Activated CD4-positive, alpha-beta memory T cell treated with anti-CD3 and anti-CD28 coated beads, Interleukin-2, amount 10 ng/mL, durations not matched to agents 7 days and 5 days (primary cell): Measurements from ENCODE around the gene CCDC73. TPM values are rescaled to one million over a fixed set of nuclear protein-coding genes. Genes with fewer than 3 reads are reported as not detected.

Experiments
- CTCF ChIA-PET: fragments of 350-600 bp; sonication (Branson Sonifier 250); formaldehyde crosslinking; loops from one replicate; lab custom pipeline; 2021; ENCODE audit warnings: antibody characterized with exemption, inconsistent platforms; lab: Charles Lee
- POLR2A ChIA-PET: fragments of 350-600 bp; sonication (Branson Sonifier 250); formaldehyde crosslinking; loops from one replicate; lab custom pipeline; 2021; ENCODE audit warnings: antibody characterized with exemption; lab: Charles Lee
- DNase-seq: peaks from one replicate; pipeline ENCODE4 v3.0.0-alpha.2; 2020
- H3K27ac Mint-ChIP-seq: one replicate; pipeline ENCODE4 v1.8.0; 2021; ENCODE audit warnings: mild to moderate bottlenecking, mixed read lengths
- H3K27me3 Mint-ChIP-seq: one replicate; pipeline ENCODE4 v1.8.0; 2021; ENCODE audit warnings: mixed read lengths
- H3K36me3 Mint-ChIP-seq: one replicate; pipeline ENCODE4 v1.8.0; 2021; ENCODE audit warnings: low read depth, mixed read lengths
- H3K4me1 Mint-ChIP-seq: one replicate; pipeline ENCODE4 v1.8.0; 2021; ENCODE audit warnings: mixed read lengths
- H3K4me3 Mint-ChIP-seq: one replicate; pipeline ENCODE4 v1.8.0; 2021; ENCODE audit warnings: mild to moderate bottlenecking, mixed read lengths
- H3K9me3 Mint-ChIP-seq: one replicate; pipeline ENCODE4 v1.8.0; 2021; ENCODE audit warnings: mixed read lengths
- total RNA-seq, 2 experiments: library from RNA; stranded (reverse); gene quantifications; one replicate each; pipeline ENCODE4 v1.2.3, GENCODE V29; 2021

Gene CCDC73
- not detected for total RNA-seq

DNA sequence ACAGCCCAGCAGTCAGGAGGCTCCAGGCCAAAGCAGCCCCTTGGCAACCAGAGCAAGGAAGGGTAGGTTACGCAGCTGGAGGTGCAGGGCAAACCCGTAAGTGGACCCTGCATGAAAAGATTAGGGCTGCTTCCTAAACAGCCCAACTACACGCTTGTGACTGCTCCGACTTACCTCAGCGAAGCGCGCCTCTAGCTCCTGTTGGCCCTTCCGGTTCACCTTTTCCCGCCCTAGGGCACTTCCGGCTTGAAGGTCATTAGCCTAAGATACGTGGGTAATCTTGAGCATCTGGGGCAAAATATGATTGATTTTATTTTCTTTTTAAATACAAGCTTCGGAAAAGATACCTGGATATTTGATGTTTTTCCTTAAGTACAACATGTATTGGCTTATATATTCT lies at the start of gene CCDC73:
TSS of gene CCDC73 (minus strand) at position 224 of the 400 bp plus-strand sequence. CDS start 34,419 bp downstream, outside the sequence.
- Mint-ChIP-seq H3K4me1 (peaks cover 4% of the 10 kb centered on the region), H3K27me3 (peaks cover 20% of the 10 kb centered on the region), H3K27ac (no peak within 1 kb of the TSS), H3K36me3 (no peaks in the 10 kb centered on the region), H3K9me3 (no peaks in the 10 kb centered on the region), H3K4me3 (no peak within 1 kb of the TSS)
- DNase-seq = no peak
- POLR2A ChIA-PET = no interaction called here
- CTCF ChIA-PET = interaction anchor here (0.7 to 1.4 kb wide), 4 partner anchors 15 to 902 kb away, joined by 3 to 6 read pairs (median 4); no protein-coding TSS in a partner anchor

DNA sequence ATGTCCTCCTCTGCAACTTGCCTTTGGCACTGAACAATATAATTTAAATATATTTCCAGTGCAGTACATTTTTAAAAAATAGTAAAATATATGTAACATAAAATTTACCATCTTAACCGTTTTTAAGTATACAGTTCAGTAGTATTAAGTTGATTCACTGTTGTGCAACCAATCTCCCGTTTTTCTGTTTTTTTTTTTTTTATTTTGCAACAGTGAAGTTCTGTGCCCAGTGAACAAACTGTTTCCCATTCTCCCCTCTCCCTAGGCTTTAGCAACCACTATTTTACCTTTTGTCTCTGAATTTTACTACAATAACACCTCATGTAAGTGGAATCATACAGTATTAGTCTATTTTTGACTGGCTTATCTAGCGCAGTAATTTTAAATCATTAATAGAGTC lies 49.1 kb upstream of the CCDC73 start:
- DNase-seq = no peak
- no peak overlapping the region for H3K27ac Mint-ChIP-seq
- ChIA-PET CTCF (no interaction called here), POLR2A (no interaction called here)
- H3K36me3 Mint-ChIP-seq = no peaks in the 10 kb centered on the region
- H3K4me1 Mint-ChIP-seq = no peaks in the 10 kb centered on the region
- no peak overlapping the region for H3K4me3 Mint-ChIP-seq
- H3K9me3 Mint-ChIP-seq = no peaks in the 10 kb centered on the region
- H3K27me3 Mint-ChIP-seq = no peaks in the 10 kb centered on the region

DNA sequence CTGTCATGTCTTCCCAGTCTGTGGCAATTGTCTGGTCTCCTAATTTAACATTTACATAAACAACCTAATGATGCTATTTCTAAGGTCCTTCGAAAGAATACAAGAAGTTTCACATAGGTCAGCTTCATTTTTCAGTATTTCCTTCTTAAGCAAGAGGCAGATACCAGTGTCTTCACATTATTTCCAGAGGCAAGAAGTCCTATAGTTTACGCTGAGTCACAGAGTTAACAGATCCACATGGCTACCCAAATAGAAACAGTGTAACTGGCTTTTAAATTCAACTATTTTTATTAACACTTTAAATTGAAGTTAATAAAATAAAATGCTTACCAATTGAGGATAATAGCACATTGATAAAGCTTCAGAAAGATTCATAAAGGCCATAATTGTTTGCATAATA lies 46.1 kb upstream of the CCDC73 start:
- H3K27me3 Mint-ChIP-seq = no peaks in the 10 kb centered on the region
- no peaks in the 10 kb centered on the region for H3K36me3 Mint-ChIP-seq
- POLR2A ChIA-PET = interaction anchor here (1.2 kb wide), 1 partner anchor 10 kb away, joined by 3 read pairs; no protein-coding TSS in a partner anchor
- DNase-seq = no peak
- H3K9me3 Mint-ChIP-seq = no peaks in the 10 kb centered on the region
- no peak overlapping the region for H3K4me3 Mint-ChIP-seq
- no peak overlapping the region for H3K27ac Mint-ChIP-seq
- CTCF ChIA-PET = interaction anchor here (0.8 to 1.6 kb wide), 3 partner anchors 32 to 225 kb away, joined by 3 to 5 read pairs (median 4); no protein-coding TSS in a partner anchor
- H3K4me1 Mint-ChIP-seq = no peaks in the 10 kb centered on the region

DNA sequence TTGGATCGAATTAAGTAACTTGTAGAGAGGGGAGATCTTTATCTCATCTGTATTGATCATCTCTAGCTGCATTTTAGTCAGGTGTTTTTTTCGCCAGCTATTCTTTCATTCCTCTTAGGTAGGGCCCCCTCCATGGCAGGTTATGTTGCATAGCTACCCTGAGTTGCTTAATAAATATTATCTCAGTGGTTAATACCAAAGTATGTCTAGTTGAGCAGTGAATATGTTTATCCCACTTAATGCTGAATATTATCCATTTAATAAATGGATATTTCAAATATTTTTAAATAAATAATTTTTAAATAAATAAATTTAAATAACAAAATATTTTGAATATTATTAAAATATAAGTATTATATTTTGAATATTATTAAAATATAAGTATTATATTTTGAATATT lies 44.8 kb upstream of the CCDC73 start:
- Mint-ChIP-seq H3K9me3 (no peaks in the 10 kb centered on the region), H3K27ac (no peak overlapping the region), H3K36me3 (no peaks in the 10 kb centered on the region), H3K4me3 (no peak overlapping the region), H3K4me1 (no peaks in the 10 kb centered on the region), H3K27me3 (no peaks in the 10 kb centered on the region)
- CTCF ChIA-PET = no interaction called here
- POLR2A ChIA-PET = no interaction called here
- DNase-seq = no peak

DNA sequence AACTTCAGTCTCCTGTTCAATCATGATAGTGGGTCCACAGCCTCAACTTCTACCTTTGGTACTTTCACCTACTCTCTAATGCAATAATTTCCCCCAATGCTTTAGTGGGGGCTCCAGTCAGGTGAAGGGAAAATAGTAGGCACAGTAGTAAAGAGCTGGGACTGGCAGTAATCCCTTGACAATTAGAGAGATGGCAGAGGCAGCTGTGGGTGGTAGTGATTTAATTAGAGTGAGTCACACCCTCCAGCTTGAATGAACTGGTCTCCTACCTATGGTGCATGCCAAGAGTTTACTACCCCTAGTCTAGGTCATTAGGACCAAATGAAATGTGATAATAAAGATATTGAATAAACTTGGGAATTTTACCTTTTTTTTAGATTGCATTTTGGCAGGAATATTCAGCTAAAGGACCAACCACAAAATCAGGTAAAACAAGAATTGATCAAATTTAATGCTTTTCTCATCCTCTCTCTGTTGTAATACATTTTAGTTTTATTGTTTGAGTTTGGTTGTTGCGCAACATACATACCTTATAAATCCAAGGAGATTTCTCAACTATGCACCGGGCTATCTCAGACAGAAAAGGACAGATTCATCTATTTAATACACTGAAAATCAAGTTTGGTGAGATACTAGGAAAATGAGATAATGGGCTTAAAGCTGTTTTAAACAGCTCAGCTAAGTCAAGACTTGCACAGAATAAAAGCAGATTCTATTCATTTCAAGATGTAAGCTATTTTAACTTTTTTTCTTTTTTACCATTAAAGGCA lies 44.2 kb upstream of the CCDC73 start:
- Mint-ChIP-seq H3K9me3 (no peaks in the 10 kb centered on the region), H3K36me3 (no peaks in the 10 kb centered on the region), H3K4me1 (no peaks in the 10 kb centered on the region), H3K27ac (no peak overlapping the region), H3K27me3 (peaks cover 2% of the 10 kb centered on the region), H3K4me3 (no peak overlapping the region)
- no peak for DNase-seq
- ChIA-PET CTCF (no interaction called here), POLR2A (no interaction called here)

DNA sequence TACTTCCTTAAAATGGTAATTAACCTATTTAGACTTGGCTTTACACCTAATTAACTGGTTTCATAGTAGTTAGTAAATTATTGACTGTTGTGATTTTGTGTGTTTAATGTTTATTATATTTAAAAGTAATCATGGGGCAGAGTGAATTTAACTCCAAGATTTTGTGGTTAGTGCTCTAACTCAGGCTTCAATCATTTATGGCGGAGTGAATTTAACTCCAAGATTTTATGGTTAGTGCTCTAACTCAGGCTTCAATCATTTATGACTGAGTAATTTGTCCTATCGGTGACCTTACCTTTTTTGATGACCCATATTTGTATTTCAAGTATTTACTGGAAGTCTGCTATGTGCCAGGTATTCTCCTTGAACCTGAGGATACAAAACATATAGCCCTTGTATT lies 42.5 kb upstream of the CCDC73 start:
- no peaks in the 10 kb centered on the region for H3K36me3 Mint-ChIP-seq
- DNase-seq = no peak
- H3K4me3 Mint-ChIP-seq = no peak overlapping the region
- ChIA-PET POLR2A (no interaction called here), CTCF (no interaction called here)
- H3K4me1 Mint-ChIP-seq = no peaks in the 10 kb centered on the region
- H3K9me3 Mint-ChIP-seq = no peaks in the 10 kb centered on the region
- H3K27me3 Mint-ChIP-seq = peaks cover 10% of the 10 kb centered on the region
- H3K27ac Mint-ChIP-seq = no peak overlapping the region

DNA sequence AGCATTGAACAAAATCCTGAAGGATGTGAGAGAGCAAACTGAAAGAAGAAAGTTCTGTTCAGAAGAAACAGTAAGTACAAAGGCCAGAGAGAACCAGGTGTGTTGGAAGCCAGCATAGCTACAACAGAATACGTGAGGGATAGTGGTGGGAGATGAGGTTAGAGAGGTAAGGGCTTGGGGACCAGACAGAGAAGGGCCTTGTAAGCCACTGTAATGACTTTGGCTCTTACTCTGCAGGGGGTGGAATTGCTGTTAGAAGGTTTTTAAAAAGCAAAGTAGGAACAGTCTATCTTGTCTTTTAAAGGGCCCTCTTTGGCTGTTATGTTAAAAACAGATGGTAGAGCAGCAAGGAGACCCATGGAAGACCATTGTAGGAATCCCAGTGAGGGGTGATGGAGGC lies 39.5 kb upstream of the CCDC73 start:
- no peak overlapping the region for H3K27ac Mint-ChIP-seq
- peaks cover 26% of the 10 kb centered on the region for H3K27me3 Mint-ChIP-seq
- POLR2A ChIA-PET = interaction anchor here (1.1 kb wide), 1 partner anchor 8 kb away, joined by 3 read pairs; no protein-coding TSS in a partner anchor
- H3K36me3 Mint-ChIP-seq = no peaks in the 10 kb centered on the region
- no peaks in the 10 kb centered on the region for H3K9me3 Mint-ChIP-seq
- no peak for DNase-seq
- H3K4me3 Mint-ChIP-seq = no peak overlapping the region
- CTCF ChIA-PET = no interaction called here
- peaks cover 11% of the 10 kb centered on the region for H3K4me1 Mint-ChIP-seq

DNA sequence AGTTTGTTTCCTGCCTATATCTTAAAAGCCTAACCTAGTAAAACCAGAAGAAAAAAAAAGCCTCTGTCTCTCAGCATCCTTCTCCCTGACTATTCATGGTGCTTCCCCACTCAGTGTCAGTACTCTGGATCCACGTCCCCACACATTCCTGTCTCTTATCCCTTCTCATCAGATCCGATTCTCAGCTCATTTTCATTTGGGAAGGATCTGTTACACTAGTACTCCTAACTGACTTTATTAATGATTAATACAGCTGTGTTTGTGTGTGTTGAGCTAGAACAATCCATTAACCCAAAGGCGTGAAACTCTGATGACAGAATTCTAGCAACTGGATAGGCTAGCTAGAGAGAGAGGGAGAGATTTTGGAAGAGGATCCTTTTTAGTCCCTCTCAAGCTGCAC lies 36.8 kb upstream of the CCDC73 start:
- no peak for DNase-seq
- Mint-ChIP-seq H3K27me3 (peaks cover 28% of the 10 kb centered on the region), H3K4me1 (peaks cover 13% of the 10 kb centered on the region), H3K4me3 (peak overlapping the region; percentile 68), H3K9me3 (no peaks in the 10 kb centered on the region), H3K27ac (no peak overlapping the region), H3K36me3 (no peaks in the 10 kb centered on the region)
- ChIA-PET CTCF (interaction anchor here (1.4 kb wide), 1 partner anchor 13 kb away, joined by 3 read pairs; no protein-coding TSS in a partner anchor), POLR2A (interaction anchor here (1.1 kb wide), 1 partner anchor 10 kb away, joined by 3 read pairs; no protein-coding TSS in a partner anchor)

DNA sequence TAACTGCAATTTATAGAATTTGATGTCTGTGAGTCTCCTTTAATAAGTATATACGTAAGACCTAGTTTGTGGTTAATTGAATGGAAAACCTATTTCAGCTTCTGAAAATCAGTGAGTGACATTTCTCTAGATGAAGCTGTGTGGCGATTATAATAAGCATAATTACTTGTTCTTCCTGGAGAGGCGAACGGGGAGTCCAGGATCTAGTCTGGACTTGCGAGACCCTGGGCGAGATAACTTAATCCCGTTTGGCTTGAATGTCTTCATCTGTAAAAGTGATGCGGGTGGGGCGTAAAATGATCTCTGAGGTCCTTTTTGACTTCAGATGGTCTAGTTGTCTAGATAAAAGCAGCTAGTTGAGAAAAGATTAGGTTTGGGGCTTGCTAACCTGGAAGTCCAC lies 36.3 kb upstream of the CCDC73 start:
- Mint-ChIP-seq H3K9me3 (no peaks in the 10 kb centered on the region), H3K27ac (no peak overlapping the region), H3K4me3 (peak overlapping the region; percentile 68), H3K4me1 (peaks cover 13% of the 10 kb centered on the region), H3K27me3 (peaks cover 28% of the 10 kb centered on the region), H3K36me3 (no peaks in the 10 kb centered on the region)
- DNase-seq = no peak
- ChIA-PET POLR2A (interaction anchor here (1.1 kb wide), 1 partner anchor 10 kb away, joined by 3 read pairs; no protein-coding TSS in a partner anchor), CTCF (interaction anchor here (1.4 kb wide), 1 partner anchor 14 kb away, joined by 3 read pairs; no protein-coding TSS in a partner anchor)

DNA sequence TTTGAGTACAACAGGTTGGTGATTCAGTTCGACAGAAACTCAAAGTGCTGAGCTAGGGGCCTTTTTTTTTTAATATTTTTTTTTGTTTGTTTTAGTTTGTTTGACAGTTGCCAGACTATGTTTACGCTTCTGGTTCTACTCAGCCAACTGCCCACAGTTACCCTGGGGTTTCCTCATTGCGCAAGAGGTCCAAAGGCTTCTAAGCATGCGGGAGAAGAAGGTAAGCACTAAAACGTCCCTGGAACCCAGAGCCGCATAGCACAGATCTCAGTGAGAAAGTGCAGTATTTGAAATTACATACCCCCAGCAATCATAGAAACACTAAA lies 35.9 kb upstream of the CCDC73 start:
- no peaks in the 10 kb centered on the region for H3K9me3 Mint-ChIP-seq
- H3K27ac Mint-ChIP-seq = no peak overlapping the region
- peaks cover 28% of the 10 kb centered on the region for H3K27me3 Mint-ChIP-seq
- ChIA-PET POLR2A (interaction anchor here (1.1 kb wide), 1 partner anchor 11 kb away, joined by 3 read pairs; no protein-coding TSS in a partner anchor), CTCF (interaction anchor here (1.4 kb wide), 1 partner anchor 14 kb away, joined by 3 read pairs; no protein-coding TSS in a partner anchor)
- no peak for DNase-seq
- no peaks in the 10 kb centered on the region for H3K36me3 Mint-ChIP-seq
- H3K4me1 Mint-ChIP-seq = peaks cover 13% of the 10 kb centered on the region
- peak overlapping the region; percentile 68 for H3K4me3 Mint-ChIP-seq

DNA sequence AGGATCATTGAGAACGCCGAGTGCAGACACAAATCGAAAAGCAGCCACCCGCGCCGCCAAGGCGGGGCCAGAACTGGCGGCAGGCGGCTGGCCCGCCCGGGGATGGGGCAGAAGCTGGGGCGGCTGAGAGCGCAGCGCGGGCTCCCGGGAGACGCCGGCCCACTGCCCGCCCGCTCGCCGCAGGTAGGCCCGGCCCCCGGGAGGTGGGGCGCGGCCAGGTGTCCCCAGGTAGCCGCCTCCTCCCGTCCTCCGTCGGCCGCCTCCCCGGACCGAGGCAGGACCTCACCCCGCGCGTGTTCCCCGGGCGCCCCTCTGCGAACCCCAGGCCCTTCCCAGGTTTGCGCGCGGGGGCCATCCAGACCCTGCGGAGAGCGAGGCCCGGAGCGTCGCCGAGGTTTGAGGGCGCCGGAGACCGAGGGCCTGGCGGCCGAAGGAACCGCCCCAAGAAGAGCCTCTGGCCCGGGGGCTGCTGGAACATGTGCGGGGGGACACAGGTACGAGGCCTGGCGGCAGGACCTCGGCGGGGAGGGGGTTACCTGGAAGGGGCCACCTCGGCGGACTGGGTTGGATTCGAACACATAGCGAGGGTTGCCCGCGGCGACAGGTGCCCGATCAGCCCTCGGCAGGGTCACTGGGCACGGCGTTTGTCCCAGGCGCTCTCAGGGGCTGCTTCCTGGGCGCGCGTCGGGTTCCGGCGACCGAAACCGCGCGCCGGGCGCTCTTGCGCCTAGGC lies 35.4 kb upstream of the CCDC73 start, which contains the start of gene PRRG4:
TSS of gene PRRG4 (plus strand) at position 248 of the 733 bp plus-strand sequence. CDS start 603 bp downstream, outside the sequence.
- peak within 1 kb of the TSS; percentile 63 for H3K27ac Mint-ChIP-seq
- CTCF ChIA-PET = interaction anchor here (1.4 kb wide), 1 partner anchor 14 kb away, joined by 3 read pairs; no protein-coding TSS in a partner anchor

DNA sequence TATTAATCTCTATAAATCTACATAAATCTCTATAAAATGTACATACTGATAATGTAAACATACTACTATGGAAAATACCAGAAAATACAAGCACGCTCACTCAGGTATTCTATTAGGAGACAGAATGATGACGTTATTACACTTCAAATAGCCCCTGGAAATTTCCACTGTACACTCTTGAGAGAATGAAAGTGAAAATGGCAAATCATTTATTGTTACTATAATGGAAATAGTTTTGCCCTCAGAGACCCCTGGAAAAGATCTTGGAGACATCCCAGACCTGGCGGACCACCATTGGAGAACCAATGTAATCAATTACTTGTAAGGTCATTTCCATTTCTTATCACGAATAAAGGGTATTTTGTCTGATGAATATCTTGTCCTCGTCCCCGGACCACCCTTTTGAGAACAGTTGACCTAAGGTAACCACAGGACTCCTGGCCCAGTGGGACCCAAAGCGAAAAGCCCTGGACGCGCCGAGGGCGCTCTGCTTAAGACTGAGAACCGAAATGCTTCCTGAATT lies 34.8 kb upstream of the CCDC73 start:
- CTCF ChIA-PET = interaction anchor here (0.9 kb wide), 1 partner anchor 20 kb away, joined by 3 read pairs; no protein-coding TSS in a partner anchor
- POLR2A ChIA-PET = interaction anchor here (1.4 kb wide), 1 partner anchor 63 kb away, joined by 4 read pairs; no protein-coding TSS in a partner anchor
- H3K36me3 Mint-ChIP-seq = no peaks in the 10 kb centered on the region
- peaks cover 13% of the 10 kb centered on the region for H3K4me1 Mint-ChIP-seq
- no peaks in the 10 kb centered on the region for H3K9me3 Mint-ChIP-seq
- no peak for DNase-seq
- peak overlapping the region; percentile 63 for H3K27ac Mint-ChIP-seq
- peak overlapping the region; percentile 83 for H3K4me3 Mint-ChIP-seq
- H3K27me3 Mint-ChIP-seq = peaks cover 28% of the 10 kb centered on the region

More for the DNA sequence above, 35.4 kb upstream of the CCDC73 start, which contains the start of gene PRRG4:
- Mint-ChIP-seq H3K36me3 (no peaks in the 10 kb centered on the region), H3K9me3 (no peaks in the 10 kb centered on the region), H3K27me3 (peaks cover 28% of the 10 kb centered on the region), H3K4me1 (peaks cover 13% of the 10 kb centered on the region), H3K4me3 (peak within 1 kb of the TSS; percentile 83)
- DNase-seq = peak; percentile 59
- POLR2A ChIA-PET = interaction anchor here (1.1 to 1.4 kb wide), 2 partner anchors 11 to 62 kb away, joined by 3 to 4 read pairs; no protein-coding TSS in a partner anchor
